Glutamatergic neuron (in vitro differentiated cells): ENCODE data around the gene TMEM250. TPM values are rescaled to one million over a fixed set of nuclear protein-coding genes. Genes with fewer than 3 reads are reported as not detected.

ENCODE experiments used
- DNase-seq: peaks from one replicate; pipeline ENCODE4 v3.0.0; 2022
- H3K27ac Mint-ChIP-seq: one replicate; pipeline ENCODE4 v1.8.0; 2020; ENCODE audit warnings: mild to moderate bottlenecking, mixed read lengths, inconsistent platforms; ENCODE audit not compliant: unreplicated experiment
- H3K27me3 Mint-ChIP-seq: one replicate; pipeline ENCODE4 v1.8.0; 2020; ENCODE audit warnings: mild to moderate bottlenecking, moderate library complexity, mixed read lengths, inconsistent platforms; ENCODE audit not compliant: unreplicated experiment
- H3K36me3 Mint-ChIP-seq: one replicate; pipeline ENCODE4 v1.8.0; 2020; ENCODE audit warnings: mild to moderate bottlenecking, mixed read lengths, inconsistent platforms; ENCODE audit not compliant: unreplicated experiment
- H3K4me1 Mint-ChIP-seq: one replicate; pipeline ENCODE4 v1.8.0; 2020; ENCODE audit warnings: mild to moderate bottlenecking, low read depth, mixed read lengths, inconsistent platforms; ENCODE audit not compliant: unreplicated experiment
- H3K4me3 Mint-ChIP-seq: one replicate; pipeline ENCODE4 v1.8.0; 2020; ENCODE audit warnings: mild to moderate bottlenecking, mixed read lengths, inconsistent platforms; ENCODE audit not compliant: unreplicated experiment
- H3K9me3 Mint-ChIP-seq: one replicate; pipeline ENCODE4 v1.8.0; 2020; ENCODE audit warnings: mild to moderate bottlenecking, moderate library complexity, mixed read lengths, inconsistent platforms; ENCODE audit not compliant: unreplicated experiment
- total RNA-seq: library from RNA; stranded (reverse); fragmentation: NEBNext Ultra II Directional; extraction: Animal tissue kit (Norgen Biotek cat#: 25700); gene quantifications from one replicate; pipeline ENCODE4 v1.2.1, GENCODE V29; 2021; ENCODE audit not compliant: unreplicated experiment
- TF ChIP-seq, protein P1 (sequence below): fragments of 200-600 bp; sonication (generic); IDR thresholded peaks from one replicate; pipeline ENCODE4 v1.5.0; 2021; ENCODE audit not compliant: partially characterized antibody, unreplicated experiment

The TMEM250 gene
- total RNA-seq, 1 donor from 2014 or later, result 16.0 TPM

DNA sequence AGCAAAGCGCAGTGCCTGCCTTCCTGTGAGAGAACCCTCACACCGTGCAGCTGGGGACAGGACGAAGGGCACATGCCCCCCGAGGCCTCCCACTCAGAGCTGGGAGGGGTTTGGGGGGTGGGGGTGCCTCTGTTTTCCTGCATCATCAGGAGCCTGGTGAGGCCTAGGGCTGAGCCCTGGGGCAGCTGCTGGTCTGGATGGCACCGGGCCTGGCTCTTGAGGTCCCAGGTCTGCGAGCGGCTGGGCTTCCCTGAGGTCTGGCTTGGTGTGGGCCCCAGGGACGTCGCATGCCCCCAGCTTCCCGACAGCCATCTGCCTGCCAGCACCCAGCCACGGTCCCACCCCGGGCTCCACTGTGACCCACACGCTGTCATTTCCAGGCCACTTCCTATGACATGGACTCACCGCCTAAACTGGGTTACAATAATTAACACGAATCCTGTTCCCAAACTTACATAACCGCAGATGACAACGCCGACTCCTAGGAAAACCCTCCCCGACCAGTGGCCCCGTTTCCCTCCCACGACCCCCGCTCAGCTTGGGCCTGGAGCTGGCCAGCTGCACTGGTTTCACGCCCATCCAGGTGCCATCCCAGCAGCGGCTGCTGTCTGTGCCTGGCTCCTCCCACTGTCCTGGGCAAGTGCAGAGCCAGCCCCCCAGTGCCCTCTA is 32.3 kb downstream of the TMEM250 start:
- Mint-ChIP-seq H3K4me1 (peaks cover 3% of the 10 kb centered on the region), H3K9me3 (peaks cover 2% of the 10 kb centered on the region), H3K36me3 (no peaks in the 10 kb centered on the region), H3K27me3 (no peaks in the 10 kb centered on the region), H3K27ac (no peak overlapping the region), H3K4me3 (no peak overlapping the region)
- peak; percentile 15 for DNase-seq
- TF ChIP-seq, protein P1, sequence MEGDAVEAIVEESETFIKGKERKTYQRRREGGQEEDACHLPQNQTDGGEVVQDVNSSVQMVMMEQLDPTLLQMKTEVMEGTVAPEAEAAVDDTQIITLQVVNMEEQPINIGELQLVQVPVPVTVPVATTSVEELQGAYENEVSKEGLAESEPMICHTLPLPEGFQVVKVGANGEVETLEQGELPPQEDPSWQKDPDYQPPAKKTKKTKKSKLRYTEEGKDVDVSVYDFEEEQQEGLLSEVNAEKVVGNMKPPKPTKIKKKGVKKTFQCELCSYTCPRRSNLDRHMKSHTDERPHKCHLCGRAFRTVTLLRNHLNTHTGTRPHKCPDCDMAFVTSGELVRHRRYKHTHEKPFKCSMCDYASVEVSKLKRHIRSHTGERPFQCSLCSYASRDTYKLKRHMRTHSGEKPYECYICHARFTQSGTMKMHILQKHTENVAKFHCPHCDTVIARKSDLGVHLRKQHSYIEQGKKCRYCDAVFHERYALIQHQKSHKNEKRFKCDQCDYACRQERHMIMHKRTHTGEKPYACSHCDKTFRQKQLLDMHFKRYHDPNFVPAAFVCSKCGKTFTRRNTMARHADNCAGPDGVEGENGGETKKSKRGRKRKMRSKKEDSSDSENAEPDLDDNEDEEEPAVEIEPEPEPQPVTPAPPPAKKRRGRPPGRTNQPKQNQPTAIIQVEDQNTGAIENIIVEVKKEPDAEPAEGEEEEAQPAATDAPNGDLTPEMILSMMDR, result no peak

GRCh38 chr9:136085815-136086212 is 32.9 kb downstream of the TMEM250 start:
- Mint-ChIP-seq H3K4me3 (no peak overlapping the region), H3K27ac (no peak overlapping the region), H3K4me1 (peaks cover 4% of the 10 kb centered on the region), H3K36me3 (no peaks in the 10 kb centered on the region), H3K9me3 (peaks cover 2% of the 10 kb centered on the region), H3K27me3 (no peaks in the 10 kb centered on the region)
- TF ChIP-seq, protein P1, result no peak
- DNase-seq, result no peak

DNA sequence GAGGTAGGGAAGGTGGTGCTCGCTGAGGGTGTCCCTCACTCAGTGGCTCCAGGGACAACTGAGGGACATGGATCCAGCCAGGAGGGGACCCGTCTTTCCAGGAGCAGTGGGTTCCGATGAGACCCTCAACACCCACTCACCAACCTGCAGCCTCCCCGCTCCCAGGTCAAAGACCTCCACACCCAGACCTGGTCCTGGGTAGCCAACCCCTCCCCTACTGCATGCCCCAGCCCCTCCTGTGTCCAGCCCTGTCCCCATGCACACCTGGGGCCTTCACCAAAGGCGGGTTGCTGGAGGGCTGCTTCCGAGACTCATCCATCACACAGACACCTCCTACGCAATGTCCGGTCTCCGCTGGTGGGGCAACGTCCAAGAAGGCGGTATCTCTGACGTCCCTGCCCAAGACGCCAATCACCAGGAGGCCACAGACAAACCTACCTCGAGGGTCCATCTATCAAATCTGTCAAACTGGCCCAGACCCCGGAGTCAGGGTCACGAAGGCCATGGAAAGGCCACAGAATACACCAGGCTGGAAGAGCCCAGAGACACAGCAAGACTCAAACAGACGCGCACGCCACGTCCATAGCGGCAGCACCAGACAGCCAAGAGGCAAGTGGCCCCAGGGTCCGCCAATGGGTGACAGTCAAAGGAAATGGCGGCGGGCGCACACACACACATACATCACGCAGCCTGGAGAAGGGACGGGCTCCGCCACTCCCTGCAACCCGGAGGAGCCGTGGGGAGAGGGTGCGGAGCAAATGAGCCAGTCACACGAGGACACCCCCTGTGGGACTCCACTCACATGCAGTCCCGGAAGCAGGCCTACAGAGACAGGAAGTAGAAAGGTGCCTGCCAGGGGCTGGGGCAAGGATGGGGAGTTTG is 34.4 kb downstream of the TMEM250 start:
- TF ChIP-seq, protein P1, result no peak
- Mint-ChIP-seq H3K27me3 (no peaks in the 10 kb centered on the region), H3K9me3 (no peaks in the 10 kb centered on the region), H3K27ac (no peak overlapping the region), H3K36me3 (no peaks in the 10 kb centered on the region), H3K4me1 (peaks cover 4% of the 10 kb centered on the region), H3K4me3 (no peak overlapping the region)
- DNase-seq, result no peak

DNA sequence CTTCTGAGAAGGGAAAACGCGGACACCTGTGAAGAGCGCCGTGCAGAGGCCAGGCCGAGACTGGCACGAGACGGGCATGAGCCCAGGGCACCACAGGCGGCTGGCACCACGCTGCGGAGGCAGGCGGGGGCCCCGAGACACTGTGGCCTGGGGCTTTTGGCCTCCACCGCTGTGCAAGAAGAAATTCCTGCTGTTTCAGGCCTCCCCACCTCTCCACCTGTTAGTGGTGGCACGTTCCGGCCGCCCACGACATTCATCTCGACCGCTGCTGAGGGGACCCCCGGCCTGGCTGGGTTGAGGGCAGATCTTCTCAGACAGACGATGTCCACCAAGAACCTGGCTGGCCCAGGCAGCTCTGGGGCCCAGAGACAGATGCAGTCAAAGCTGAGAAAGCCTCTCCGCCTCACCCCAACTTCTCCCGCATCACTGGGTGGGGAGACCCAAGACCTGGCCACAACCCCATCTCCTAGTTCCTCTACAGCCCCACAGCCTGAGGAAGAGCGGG is 35.1 kb downstream of the TMEM250 start:
- H3K4me1 Mint-ChIP-seq, result peaks cover 4% of the 10 kb centered on the region
- H3K36me3 Mint-ChIP-seq, result no peaks in the 10 kb centered on the region
- H3K4me3 Mint-ChIP-seq, result no peak overlapping the region
- DNase-seq, result no peak
- H3K27ac Mint-ChIP-seq, result no peak overlapping the region
- TF ChIP-seq, protein P1, result no peak
- no peaks in the 10 kb centered on the region for H3K9me3 Mint-ChIP-seq
- H3K27me3 Mint-ChIP-seq, result no peaks in the 10 kb centered on the region
